ENCODE data around the gene NDST4.

NDST4 gene

GRCh38 chr4:114905017-114905416, 208.4 kb downstream of the NDST4 start:
- no peak overlapping the region for H3K9ac ChIP-seq (ENCODE audit: low read length)
- no peak overlapping the region for H3K4me3 ChIP-seq (ENCODE audit: low read depth, low read length)
- H3K9me3 ChIP-seq (ENCODE audit: control insufficient read depth, insufficient read depth, low read depth, low read length) = no peaks in the 10 kb centered on the region
- H3K36me3 ChIP-seq (ENCODE audit: control insufficient read depth, insufficient read depth, low read length) = no peaks in the 10 kb centered on the region
- H3K27me3 ChIP-seq (ENCODE audit: control insufficient read depth, insufficient read depth, low read length) = no peaks in the 10 kb centered on the region
- H3K4me1 ChIP-seq (ENCODE audit: control insufficient read depth, insufficient read depth, low read length) = no peaks in the 10 kb centered on the region
- H3K27ac ChIP-seq (ENCODE audit: low read depth, low read length) = no peak overlapping the region

DNA sequence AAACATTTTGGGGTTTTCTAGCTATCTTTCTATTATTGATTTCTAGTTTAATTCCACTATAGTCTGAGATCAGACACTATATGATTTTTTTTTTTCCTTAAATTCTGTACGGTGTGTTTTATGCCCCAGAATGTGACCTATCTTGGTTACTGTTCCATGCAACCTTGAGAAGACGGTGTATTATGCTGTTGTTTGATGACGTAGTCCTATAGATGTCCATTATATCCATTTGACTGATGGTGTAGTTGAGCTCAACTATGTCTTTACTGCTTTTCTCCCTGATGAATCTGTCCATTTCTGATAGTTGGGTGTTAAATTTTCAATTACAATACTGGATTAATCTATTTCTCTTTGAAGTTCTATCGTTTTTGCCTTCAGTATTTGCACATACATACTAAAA, 212.5 kb downstream of the NDST4 start:
- Histone ChIP-seq H3K4me3 (ENCODE audit: low read depth, low read length) (no peak overlapping the region), H3K4me1 (ENCODE audit: control insufficient read depth, insufficient read depth, low read length) (no peaks in the 10 kb centered on the region), H3K36me3 (ENCODE audit: control insufficient read depth, insufficient read depth, low read length) (no peaks in the 10 kb centered on the region), H3K9ac (ENCODE audit: low read length) (no peak overlapping the region), H3K27ac (ENCODE audit: low read depth, low read length) (no peak overlapping the region), H3K27me3 (ENCODE audit: control insufficient read depth, insufficient read depth, low read length) (no peaks in the 10 kb centered on the region), H3K9me3 (ENCODE audit: control insufficient read depth, insufficient read depth, low read depth, low read length) (no peaks in the 10 kb centered on the region)

DNA sequence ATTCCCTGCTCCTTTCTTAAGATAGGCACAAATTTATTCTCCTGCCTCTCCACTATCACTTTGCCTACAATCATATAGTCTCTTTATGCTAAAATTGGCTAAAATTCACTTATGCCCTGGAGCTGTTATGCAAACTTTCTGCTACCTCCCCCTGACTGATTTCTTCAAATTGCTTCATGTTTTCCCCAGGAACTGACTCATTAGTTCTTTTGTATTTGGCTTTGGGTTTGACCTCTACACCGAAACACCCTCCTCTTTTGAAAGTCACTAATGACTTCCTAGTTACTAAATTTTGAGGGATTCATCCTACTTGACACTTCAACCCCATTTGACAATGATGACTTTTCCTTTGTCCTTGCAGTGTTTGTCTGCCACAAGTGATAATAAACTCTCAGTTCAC, 222.6 kb downstream of the NDST4 start:
- Histone ChIP-seq H3K4me3 (ENCODE audit: low read depth, low read length) (no peak overlapping the region), H3K9ac (ENCODE audit: low read length) (no peak overlapping the region), H3K27ac (ENCODE audit: low read depth, low read length) (no peak overlapping the region), H3K4me1 (ENCODE audit: control insufficient read depth, insufficient read depth, low read length) (peaks cover 4% of the 10 kb centered on the region; the same call in 1 of the 2 replicates), H3K36me3 (ENCODE audit: control insufficient read depth, insufficient read depth, low read length) (no peaks in the 10 kb centered on the region), H3K9me3 (ENCODE audit: control insufficient read depth, insufficient read depth, low read depth, low read length) (no peaks in the 10 kb centered on the region), H3K27me3 (ENCODE audit: control insufficient read depth, insufficient read depth, low read length) (no peaks in the 10 kb centered on the region)

DNA sequence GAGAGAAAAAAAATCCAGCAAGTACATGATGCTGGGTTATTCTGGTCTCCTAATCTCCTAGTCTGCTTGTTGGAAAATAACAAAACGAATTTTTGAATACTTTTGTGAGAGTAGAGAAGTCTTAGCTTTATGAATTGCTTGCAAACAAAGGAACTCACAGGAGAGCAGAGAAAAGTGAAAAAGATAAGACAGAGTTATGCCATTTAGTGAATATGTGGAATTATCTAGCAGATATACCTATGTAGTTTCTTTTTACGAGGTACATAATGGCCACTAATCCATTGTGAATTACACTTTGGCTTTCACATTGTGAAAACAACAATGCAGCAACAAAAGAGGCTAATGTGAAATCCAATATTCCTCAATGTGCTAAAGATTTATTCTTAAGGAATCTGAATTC, 226.7 kb downstream of the NDST4 start:
- Histone ChIP-seq H3K4me1 (ENCODE audit: control insufficient read depth, insufficient read depth, low read length) (peaks cover 4% of the 10 kb centered on the region; the same call in 1 of the 2 replicates), H3K9me3 (ENCODE audit: control insufficient read depth, insufficient read depth, low read depth, low read length) (no peaks in the 10 kb centered on the region)

GRCh38 chr4:114883641-114884040, 229.8 kb downstream of the NDST4 start:
- Histone ChIP-seq H3K4me3 (ENCODE audit: low read depth, low read length) (no peak overlapping the region), H3K36me3 (ENCODE audit: control insufficient read depth, insufficient read depth, low read length) (no peaks in the 10 kb centered on the region), H3K27ac (ENCODE audit: low read depth, low read length) (no peak overlapping the region), H3K27me3 (ENCODE audit: control insufficient read depth, insufficient read depth, low read length) (no peaks in the 10 kb centered on the region), H3K9ac (ENCODE audit: low read length) (no peak overlapping the region), H3K4me1 (ENCODE audit: control insufficient read depth, insufficient read depth, low read length) (peaks cover 3% of the 10 kb centered on the region; the same call in 1 of the 2 replicates), H3K9me3 (ENCODE audit: control insufficient read depth, insufficient read depth, low read depth, low read length) (no peaks in the 10 kb centered on the region)

More for the DNA sequence above, 226.7 kb downstream of the NDST4 start:
- Histone ChIP-seq H3K36me3 (ENCODE audit: control insufficient read depth, insufficient read depth, low read length) (no peaks in the 10 kb centered on the region), H3K27me3 (ENCODE audit: control insufficient read depth, insufficient read depth, low read length) (no peaks in the 10 kb centered on the region), H3K9ac (ENCODE audit: low read length) (no peak overlapping the region), H3K27ac (ENCODE audit: low read depth, low read length) (no peak overlapping the region), H3K4me3 (ENCODE audit: low read depth, low read length) (no peak overlapping the region)

- Histone ChIP-seq H3K27me3 (ENCODE audit: control insufficient read depth, insufficient read depth, low read length) (no peaks in the 10 kb centered on the region), H3K36me3 (ENCODE audit: control insufficient read depth, insufficient read depth, low read length) (no peaks in the 10 kb centered on the region), H3K4me1 (ENCODE audit: control insufficient read depth, insufficient read depth, low read length) (peaks cover 3% of the 10 kb centered on the region; the same call in 1 of the 2 replicates), H3K9ac (ENCODE audit: low read length) (no peak overlapping the region), H3K27ac (ENCODE audit: low read depth, low read length) (no peak overlapping the region), H3K9me3 (ENCODE audit: control insufficient read depth, insufficient read depth, low read depth, low read length) (no peaks in the 10 kb centered on the region), H3K4me3 (ENCODE audit: low read depth, low read length) (no peak overlapping the region)
Measured at GRCh38 chr4:114879916-114880669, 233.3 kb downstream of the NDST4 start.

GRCh38 chr4:114875630-114876029, 237.8 kb downstream of the NDST4 start:
- no peaks in the 10 kb centered on the region for H3K36me3 ChIP-seq (ENCODE audit: control insufficient read depth, insufficient read depth, low read length)
- H3K9me3 ChIP-seq (ENCODE audit: control insufficient read depth, insufficient read depth, low read depth, low read length) = no peaks in the 10 kb centered on the region
- no peak overlapping the region for H3K9ac ChIP-seq (ENCODE audit: low read length)
- H3K4me1 ChIP-seq (ENCODE audit: control insufficient read depth, insufficient read depth, low read length) = peaks cover 3% of the 10 kb centered on the region; the same call in 1 of the 2 replicates
- no peak overlapping the region for H3K4me3 ChIP-seq (ENCODE audit: low read depth, low read length)
- no peak overlapping the region for H3K27ac ChIP-seq (ENCODE audit: low read depth, low read length)
- no peaks in the 10 kb centered on the region for H3K27me3 ChIP-seq (ENCODE audit: control insufficient read depth, insufficient read depth, low read length)

- Histone ChIP-seq H3K9ac (ENCODE audit: low read length) (no peak overlapping the region), H3K4me1 (ENCODE audit: control insufficient read depth, insufficient read depth, low read length) (no peaks in the 10 kb centered on the region), H3K36me3 (ENCODE audit: control insufficient read depth, insufficient read depth, low read length) (no peaks in the 10 kb centered on the region), H3K4me3 (ENCODE audit: low read depth, low read length) (no peak overlapping the region), H3K27ac (ENCODE audit: low read depth, low read length) (no peak overlapping the region), H3K27me3 (ENCODE audit: control insufficient read depth, insufficient read depth, low read length) (no peaks in the 10 kb centered on the region), H3K9me3 (ENCODE audit: control insufficient read depth, insufficient read depth, low read depth, low read length) (no peaks in the 10 kb centered on the region)
Measured at GRCh38 chr4:114874321-114874720, 239.1 kb downstream of the NDST4 start.

- H3K36me3 ChIP-seq (ENCODE audit: control insufficient read depth, insufficient read depth, low read length) = no peaks in the 10 kb centered on the region
- H3K27ac ChIP-seq (ENCODE audit: low read depth, low read length) = no peak overlapping the region
- no peaks in the 10 kb centered on the region for H3K27me3 ChIP-seq (ENCODE audit: control insufficient read depth, insufficient read depth, low read length)
- no peak overlapping the region for H3K9ac ChIP-seq (ENCODE audit: low read length)
- H3K4me3 ChIP-seq (ENCODE audit: low read depth, low read length) = no peak overlapping the region
- no peaks in the 10 kb centered on the region for H3K9me3 ChIP-seq (ENCODE audit: control insufficient read depth, insufficient read depth, low read depth, low read length)
- H3K4me1 ChIP-seq (ENCODE audit: control insufficient read depth, insufficient read depth, low read length) = no peaks in the 10 kb centered on the region
Measured at GRCh38 chr4:114870987-114871386, 242.4 kb downstream of the NDST4 start.

GRCh38 chr4:114866901-114867670, 246.3 kb downstream of the NDST4 start:
- H3K4me3 ChIP-seq (ENCODE audit: low read depth, low read length) = no peak overlapping the region
- H3K4me1 ChIP-seq (ENCODE audit: control insufficient read depth, insufficient read depth, low read length) = no peaks in the 10 kb centered on the region
- no peaks in the 10 kb centered on the region for H3K27me3 ChIP-seq (ENCODE audit: control insufficient read depth, insufficient read depth, low read length)
- no peaks in the 10 kb centered on the region for H3K36me3 ChIP-seq (ENCODE audit: control insufficient read depth, insufficient read depth, low read length)
- H3K27ac ChIP-seq (ENCODE audit: low read depth, low read length) = no peak overlapping the region
- no peak overlapping the region for H3K9ac ChIP-seq (ENCODE audit: low read length)
- no peaks in the 10 kb centered on the region for H3K9me3 ChIP-seq (ENCODE audit: control insufficient read depth, insufficient read depth, low read depth, low read length)

GRCh38 chr4:114864060-114864459, 249.4 kb downstream of the NDST4 start:
- Histone ChIP-seq H3K4me3 (ENCODE audit: low read depth, low read length) (no peak overlapping the region), H3K9me3 (ENCODE audit: control insufficient read depth, insufficient read depth, low read depth, low read length) (no peaks in the 10 kb centered on the region), H3K36me3 (ENCODE audit: control insufficient read depth, insufficient read depth, low read length) (no peaks in the 10 kb centered on the region), H3K27ac (ENCODE audit: low read depth, low read length) (no peak overlapping the region), H3K9ac (ENCODE audit: low read length) (no peak overlapping the region), H3K27me3 (ENCODE audit: control insufficient read depth, insufficient read depth, low read length) (no peaks in the 10 kb centered on the region), H3K4me1 (ENCODE audit: control insufficient read depth, insufficient read depth, low read length) (no peaks in the 10 kb centered on the region)
